HL-60/S4 treated with retinoic acid at 250 ng/mL for 4 days and 3 days (cell line): Measurements from ENCODE around the gene MAGOH.

Experiments
- in situ Hi-C: fragments of 300-500 bp; cut with MboI; formaldehyde crosslinking; loops from 2 replicates; pipeline ENCODE4 v1.7.0; 2022; ENCODE audit warnings: low sequenced_read_pairs

The MAGOH gene

DNA sequence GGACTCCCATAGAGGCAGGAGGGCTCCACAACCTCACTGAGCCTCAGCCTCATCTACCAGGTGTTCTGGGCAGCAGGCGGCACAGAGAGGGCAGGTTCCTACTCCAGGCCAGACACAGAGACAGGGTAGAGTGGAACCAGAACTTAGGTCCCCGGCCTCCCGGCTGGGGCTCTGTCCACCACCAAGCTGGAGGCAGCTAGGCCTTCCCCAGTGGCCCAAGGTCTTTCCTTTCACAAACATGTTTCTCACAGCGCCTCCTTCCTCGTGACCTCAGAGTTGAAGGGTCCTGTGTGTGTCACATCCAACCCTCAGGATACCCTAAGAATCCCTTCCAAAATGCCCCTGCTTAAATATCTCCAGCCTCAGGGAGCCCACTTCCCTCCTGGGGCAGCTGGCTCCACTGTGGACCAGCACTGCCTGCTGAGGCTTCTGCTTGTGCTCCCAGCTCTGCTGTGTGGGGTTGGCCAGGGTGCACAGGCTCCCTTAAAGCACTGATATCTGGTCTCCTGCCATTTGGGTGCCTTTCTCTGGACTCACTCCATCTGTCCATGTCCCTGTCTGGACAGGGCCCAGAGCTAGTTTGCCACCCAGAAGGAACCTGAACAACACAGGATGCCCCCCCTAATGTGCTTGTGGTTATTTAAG lies 33.2 kb upstream of the MAGOH start:
- in situ Hi-C loops = no loop called here

DNA sequence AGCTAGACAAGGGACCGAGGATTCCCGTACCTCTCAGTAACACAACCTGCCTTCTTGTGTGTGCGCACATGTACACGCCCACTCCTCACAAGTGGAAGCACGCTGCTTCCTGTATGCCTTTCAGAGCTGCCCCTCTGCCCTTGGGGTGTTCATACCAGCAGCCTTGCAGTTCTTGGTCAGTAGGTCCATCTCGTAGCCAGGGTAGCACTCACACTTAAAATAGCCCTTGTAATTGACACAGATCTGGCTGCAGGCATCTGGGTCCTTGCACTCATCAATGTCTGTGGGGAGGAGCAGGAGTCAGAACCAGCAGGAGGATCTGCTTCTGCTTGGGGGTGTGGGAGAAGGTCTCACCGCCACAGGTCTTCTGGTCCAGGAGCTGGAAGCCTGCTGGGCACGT lies 32.6 kb upstream of the MAGOH start:
- in situ Hi-C loops = no loop called here

DNA sequence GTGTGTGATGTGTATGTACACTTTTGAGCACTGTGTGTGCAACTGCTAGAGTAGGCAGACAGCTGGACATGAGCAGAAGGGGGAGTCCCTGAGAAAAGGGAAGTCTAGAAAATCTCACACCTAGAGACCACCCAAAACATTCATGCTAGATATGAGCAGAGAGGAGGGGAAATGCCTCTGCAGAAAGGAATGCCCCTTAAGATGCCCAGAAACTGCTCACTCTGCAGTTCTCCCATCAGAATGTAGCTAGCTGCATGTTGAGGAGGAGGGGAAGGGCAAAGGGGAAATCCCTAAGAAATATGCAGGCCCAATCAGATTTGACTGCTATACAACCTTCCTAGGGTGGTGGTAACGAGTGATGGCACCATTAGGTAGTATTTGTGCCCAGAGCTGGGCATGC lies 31.8 kb upstream of the MAGOH start:
- in situ Hi-C loops = no loop called here

DNA sequence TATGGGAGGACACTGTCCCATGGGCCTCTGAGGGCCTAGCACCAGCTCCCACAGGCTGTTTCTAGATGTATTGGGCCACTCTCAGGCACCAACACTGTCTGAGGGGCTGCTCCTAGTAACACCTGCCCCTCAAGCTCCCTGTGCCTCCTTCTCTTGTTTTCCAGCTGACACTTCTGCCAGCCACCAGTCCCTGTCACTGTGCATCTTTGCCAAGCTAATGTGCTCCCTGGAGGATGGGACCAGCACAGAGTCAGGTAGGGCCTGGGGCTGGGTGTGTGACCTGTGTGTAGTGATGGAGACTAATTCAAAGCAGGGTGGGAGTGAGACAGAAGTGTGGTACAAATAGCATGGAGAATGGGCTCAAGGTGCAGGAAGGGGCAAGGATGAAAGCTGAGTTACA lies 29.4 kb upstream of the MAGOH start:
- in situ Hi-C loops = no loop called here

DNA sequence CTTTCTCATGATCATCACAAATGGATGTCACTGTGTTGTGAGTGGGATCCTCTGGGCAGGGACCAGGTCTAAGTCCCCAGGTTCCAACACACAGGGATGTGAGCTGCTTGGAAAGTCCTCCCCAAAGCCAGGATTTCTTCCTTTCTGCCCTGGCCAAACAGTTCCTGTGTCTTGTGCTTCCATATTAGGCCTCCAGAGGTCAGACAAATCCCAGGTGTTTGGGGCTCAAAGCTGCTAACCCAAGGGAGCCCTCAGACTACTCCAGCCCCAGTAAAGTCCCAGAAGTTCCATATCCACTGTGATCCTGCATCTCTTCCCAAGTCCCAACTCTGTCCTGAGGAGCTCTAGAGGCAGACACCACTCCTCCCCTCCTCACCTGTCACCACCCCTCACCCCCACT lies 27.7 kb upstream of the MAGOH start:
- in situ Hi-C loops = no loop called here

DNA sequence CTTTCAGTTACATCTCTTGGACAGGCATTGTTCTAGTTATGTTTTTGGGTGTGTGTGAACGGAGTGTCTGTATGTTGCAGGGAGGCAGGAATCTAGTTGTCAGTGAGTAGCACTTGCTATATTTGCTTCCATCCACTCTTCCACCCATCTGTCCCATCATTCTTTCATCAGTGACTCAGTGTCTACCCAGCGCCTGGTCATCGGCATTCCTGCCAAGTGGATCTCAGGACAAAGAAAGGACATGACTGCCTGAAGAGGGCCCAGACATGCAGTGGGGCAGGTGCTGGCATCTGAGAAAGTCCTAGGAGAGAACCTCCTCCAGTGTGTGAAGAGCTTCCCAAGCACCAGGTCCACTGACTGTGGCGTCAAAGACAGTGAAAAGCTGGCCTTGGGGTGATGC lies 27.3 kb upstream of the MAGOH start:
- in situ Hi-C loops = no loop called here

DNA sequence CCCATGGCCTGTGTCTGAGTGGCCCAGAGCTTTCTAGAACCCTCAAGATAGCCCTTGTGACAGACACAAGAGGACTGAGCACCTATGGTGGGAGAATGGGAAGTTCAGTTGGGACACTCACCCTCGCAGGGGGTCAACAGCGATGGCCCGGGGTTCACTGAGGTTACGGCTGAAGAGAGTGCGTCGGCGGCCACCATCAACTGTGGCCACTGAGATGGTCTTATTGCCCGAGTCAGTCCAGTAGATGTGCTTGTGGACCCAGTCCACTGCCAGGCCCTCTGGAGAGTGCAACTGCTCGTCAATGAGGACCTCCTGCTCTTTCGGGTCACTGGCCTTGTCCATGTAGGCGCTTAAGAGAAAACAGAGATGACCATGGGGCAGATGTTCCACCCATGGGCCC lies 25.7 kb upstream of the MAGOH start:
- in situ Hi-C loops = no loop called here

DNA sequence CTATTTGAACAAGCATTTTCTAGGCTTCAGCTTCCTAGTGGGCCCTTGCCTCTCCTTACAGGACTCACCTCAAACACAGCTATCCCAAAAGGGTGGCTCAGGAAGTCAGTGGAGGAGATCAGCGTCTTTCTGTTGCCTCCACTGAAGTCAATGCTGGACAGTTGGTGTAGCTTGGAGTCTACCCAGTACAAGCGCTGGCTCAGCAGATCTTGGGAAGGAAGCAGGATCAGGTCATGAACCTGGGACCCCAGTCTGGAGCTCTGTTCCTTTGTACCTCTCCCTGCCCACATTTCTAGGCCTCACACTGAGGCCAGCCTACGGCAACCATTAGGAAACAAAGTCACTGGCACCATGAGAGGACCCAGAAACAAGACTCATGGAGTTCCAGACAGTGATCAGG lies 23.7 kb upstream of the MAGOH start:
- in situ Hi-C loops = no loop called here

DNA sequence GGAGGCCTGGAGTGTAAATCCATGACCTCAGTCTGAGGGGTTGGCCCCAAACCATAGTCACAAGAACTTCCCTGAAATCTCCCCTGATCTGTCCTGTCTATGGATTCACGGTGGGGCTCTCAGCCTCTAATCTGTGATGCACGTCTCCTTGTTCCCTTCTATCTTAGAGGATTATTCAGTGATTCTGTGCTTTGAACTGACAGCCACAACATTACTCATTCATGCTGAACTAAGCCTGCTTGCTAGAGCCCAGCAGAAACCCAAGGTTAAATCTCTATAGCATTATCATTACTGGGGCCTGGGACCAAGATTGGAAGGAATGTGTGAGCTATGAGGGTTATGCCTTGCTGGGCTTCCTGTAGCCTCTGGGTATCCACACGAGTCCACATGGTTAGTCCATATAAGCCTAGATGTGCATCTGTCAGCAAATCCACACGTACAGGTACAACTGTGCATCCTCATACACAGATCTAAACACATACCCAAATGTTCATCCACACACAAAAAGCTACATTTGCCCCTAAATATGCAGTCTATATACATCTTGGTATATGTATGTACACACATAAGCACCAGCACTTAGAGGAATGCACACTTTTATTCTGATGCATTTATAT lies 22.4 kb upstream of the MAGOH start:
- in situ Hi-C loops = no loop called here

DNA sequence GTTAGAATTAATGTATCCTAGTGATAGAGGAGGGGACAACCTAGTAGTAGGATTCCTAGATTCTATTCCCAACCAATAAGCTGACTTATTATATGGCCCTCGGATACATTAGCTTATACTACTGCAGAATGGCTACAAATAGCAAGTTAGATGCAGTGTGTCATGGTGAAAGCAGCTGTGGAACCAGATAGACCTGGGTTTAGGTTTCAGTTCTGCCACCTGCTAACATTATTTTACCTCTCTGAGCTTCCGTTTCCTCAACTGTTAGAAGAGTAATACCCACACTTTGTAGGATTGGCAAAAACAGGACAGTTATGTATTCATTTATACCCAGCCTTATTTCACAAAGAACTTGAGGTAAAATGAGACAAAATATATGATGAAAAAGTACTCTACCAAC lies 21.6 kb upstream of the MAGOH start:
- in situ Hi-C loops = no loop called here

DNA sequence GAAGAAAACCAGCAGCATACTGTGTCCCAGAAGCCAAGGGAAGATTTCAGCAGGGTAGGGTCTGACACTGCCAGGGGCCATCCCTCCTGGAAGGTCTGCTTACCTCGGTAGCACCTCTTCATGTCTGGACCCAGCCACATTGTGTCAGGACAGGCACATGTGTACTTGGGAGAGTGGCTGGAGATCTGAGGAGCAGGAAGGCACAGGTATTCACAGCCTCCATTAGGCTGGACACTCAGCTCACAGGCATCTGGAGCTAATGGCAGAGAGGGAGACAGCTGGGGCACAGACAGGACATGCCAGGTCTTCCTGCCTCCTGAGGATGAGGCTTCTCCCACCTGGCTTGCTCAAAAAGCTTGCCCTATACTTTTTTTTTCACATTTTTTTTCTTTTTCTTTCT lies 19.9 kb upstream of the MAGOH start:
- in situ Hi-C loops = no loop called here

DNA sequence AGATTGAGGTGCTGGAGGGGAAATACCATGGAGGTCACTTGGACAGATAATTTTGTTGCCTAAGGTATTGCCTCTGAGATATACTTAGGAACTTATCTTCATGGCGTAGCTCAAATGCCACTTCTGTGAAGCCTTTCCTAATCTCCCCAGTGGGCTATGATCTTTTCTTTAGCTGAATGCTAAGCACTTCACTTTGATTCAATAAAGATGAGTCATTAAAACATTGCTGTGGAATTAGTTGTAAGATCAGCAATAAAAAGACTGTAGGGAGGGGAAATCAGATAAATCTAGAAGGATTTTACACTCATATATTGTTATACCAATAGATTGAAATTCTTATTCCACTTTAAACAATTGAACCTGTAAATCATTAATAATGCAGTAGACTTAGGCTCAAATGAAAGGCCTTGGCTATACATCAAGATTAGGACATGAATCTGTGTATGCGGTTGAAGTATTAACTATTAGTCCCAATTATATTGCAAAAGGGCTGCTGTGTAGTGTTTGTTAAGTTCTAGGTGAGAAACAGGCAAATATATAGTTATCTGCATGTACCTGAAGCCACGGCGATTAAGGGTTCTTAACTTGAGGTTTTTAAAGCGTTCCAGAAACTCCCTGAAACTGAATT lies 19.2 kb upstream of the MAGOH start:
- in situ Hi-C loops = no loop called here

DNA sequence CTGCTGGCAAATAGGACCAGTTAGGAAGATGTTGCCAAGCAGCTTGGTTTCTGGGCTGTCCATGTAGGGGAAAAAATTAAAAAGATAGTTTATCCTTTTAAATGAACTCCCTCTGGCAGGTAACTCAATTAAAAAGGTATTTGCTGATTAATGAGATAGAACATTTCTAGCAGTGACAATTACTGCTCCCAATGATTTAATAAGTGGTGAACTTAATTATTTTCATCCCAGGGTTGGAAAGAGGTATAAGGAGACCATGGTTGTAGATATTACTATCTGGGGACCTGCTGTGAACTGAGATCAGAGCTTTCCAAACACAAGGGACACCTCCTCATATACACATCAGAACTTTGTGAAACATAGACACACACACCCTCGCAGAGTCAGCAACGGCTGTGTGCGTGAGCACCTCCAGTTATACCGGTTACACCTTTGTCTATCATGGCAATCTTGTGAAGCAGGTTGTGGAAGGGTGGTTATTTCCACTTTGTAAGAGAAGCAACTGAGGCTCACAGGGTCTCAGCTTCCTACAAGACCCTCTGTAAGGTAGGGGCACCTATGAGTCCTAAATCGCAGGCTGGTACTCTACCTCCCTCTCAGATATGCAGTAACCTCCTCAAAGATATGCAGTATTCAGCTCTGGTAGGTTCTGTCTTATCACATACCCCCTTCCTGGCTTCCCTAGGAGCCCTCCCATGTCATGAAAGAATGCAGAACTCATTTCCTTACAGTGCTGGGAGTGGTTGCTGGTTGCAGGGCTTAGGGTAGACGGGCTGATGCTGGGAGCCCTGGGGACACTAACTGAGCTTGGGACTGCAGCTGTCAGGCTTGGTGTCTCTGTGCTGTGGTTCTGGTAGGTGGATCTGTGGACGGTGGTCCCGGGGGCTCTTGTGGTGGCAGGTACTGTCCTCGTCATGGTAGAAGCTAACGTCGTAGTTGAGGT lies 18.5 kb upstream of the MAGOH start:
- in situ Hi-C loops = no loop called here

DNA sequence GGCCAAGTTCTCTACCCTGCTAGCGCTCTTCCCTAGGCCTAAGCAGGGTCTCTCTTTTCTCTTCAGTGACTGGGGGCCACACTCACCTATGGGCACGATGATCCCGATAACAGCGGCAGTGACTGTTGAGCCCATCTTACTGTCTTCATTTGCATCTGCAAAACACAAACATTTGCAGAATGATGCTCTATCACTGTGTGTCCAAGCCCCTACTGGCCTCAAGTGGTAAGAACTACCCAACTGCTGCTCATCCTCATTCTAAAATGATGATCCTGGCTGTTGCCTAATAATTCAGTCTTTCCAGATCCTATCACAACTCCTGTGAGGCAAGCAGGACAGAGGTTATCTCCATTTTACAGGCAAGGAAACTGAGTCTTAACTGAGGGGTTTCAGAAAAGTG lies 16.7 kb upstream of the MAGOH start:
- in situ Hi-C loops = no loop called here

DNA sequence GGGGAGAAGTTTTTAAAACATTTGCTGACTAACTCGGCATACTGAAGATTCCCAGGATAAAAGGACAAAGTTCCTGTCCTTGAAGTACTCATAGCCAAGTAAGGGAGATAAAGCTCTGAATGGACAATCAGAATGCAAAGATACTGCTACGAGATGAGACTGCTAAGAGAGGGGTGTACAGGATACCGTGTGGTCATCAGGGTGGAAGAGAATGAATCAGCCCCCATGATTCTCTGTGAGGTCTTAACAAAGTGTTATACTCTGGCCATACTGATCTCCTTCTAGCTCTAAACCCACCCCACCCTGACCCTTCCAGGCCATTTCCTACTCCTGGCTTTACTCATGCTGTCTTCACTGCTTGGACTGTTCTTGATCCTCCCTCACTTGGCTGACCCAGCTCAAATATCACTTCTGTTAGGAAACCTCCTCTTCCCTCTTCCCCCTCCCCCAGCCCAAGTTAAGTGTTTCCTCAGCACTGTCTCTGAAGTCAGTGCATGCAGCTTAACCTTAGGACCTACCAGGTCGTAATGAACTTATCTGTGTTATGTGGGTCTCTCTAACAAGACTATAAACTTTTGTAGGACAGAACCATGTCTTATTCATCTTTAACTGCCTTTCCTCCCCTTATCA lies 15.8 kb upstream of the MAGOH start:
- in situ Hi-C loops = no loop called here

DNA sequence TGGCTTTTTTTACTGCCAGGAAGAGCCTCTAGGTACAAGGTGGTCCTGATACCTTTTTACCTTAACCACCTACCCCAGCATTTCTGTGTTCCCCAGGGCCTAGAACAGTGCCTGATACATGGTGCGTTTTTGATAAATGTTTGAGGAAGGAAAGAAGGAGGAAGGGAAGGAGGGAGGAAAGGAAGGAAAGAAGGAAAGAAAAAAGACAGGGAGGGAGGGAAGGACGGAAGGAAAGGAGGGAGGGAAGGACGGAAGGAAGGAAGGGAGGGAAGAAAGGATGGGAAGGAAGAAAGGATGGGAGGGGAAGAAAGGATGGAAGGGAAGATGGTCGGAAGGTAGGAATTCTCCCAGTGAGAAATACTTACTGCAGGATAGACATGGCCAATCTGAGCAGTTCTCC lies 12.0 kb upstream of the MAGOH start:
- in situ Hi-C loops = no loop called here

DNA sequence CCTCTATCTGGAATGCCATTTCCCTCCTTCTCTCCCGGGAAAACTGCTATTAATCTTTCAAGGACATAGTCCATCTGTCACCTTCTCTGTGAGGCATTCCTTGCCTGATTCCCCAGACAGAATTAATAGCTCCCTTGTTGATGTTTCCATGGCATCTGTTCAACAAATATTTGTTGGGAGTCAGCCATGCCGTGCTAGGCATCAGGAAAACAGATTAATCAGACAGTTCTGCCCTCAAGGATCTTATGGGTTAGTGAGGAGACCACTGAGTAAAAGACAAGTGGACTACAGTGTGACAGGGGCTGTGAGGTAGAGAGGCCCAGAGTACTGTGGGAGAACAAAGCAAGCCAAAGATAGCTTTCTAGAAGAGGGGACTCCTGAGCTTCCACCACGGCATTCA lies 11.4 kb upstream of the MAGOH start:
- in situ Hi-C loops = no loop called here

DNA sequence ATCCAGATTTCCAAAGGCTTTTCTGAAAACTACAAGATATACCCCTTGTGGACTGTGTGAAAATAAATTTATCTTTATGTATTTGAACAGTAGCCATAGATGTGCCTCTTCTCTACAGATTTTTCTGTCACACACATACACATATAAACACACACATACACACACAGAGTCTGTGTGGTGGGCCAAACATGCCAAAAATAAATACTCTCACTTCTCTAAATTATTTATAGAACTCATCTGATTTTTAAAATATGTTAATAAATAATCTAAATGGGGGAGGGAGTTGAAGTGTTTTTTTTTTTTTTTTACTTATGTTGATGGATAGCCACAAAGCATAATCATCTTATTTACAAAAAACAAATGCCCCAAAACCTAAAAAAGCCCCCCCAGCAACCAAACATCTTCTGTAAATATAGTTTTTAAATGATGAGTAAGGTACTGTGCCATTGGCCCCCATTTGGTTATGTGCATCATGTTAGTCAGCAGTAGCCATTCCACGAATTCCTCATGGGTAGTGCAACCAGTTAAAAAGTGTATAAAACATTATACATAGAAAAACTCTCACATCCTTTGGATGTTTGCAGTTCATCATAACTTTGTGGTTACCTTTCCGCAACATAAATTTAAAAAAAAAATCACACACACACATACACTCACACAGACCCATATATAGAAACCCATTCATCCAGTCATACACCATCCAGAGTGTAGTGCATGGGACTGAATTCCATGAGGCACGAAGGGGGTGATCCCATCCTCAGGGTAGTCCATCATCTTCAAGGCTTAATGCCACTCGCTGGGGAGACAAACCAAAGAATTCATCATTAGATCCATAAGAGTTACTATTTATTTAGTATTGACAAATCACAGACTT lies 8.2 kb upstream of the MAGOH start:
- in situ Hi-C loops = no loop called here

DNA sequence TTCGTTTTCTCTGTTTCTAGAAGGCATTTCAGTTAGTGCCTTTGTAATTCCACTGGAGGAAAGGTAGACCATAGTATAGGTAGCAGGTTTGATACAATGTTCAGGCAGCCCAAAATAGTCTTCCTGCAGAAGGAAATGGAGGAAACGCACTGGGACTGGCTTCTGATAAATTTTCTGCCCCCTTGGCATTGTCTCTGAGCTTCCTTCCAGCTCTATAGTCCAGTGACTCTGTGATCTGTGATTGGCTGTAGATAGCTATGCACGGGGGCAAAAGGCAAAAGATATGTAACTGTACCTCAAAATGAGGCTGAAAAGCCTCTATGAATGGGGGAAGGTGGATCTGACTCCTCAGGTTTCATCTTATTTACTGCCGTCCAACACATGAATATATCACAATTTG lies 5.8 kb upstream of the MAGOH start:
- in situ Hi-C loops = no loop called here

DNA sequence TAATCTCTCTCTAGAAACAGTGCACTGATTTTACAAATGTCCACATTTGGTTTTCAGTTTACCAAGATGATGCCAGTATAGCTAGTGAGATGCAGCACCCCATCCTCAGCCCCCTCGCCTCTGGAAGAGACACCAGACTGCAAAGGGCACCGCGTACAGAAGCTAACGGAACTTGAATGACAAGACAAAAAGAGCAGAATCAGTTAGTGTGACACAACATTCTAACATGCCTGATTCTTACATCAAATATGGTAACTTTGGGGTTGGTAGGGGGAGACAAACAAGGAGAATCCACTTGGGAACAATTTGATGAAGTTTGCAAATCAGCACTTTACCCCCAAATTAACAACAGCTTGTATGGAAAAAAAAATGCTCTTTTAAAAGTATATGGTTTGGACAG lies 4.1 kb upstream of the MAGOH start:
- in situ Hi-C loops = no loop called here
